OCI-LY3 (cell line): ENCODE measurements around the gene CTBP2.

Experiments used
- H2AFZ ChIP-seq: fragments of 200-600, 300-600 bp; shearing (Covaris generic); 2 replicates; pipeline ENCODE4 v1.6.0; 2014; ENCODE audit warnings: antibody characterized with exemption, low read depth, low read length
- H3K27ac ChIP-seq: fragments of 200-600, 300-600 bp; sonication (generic); 2 replicates; pipeline ENCODE4 v1.5.1; 2014; ENCODE audit warnings: mild to moderate bottlenecking, low read length, moderate library complexity, mixed read lengths
- H3K27me3 ChIP-seq: fragments of 200-600, 300-600 bp; sonication (generic); 2 replicates; pipeline ENCODE4 v1.6.1; 2014; ENCODE audit warnings: low read depth, low read length, mixed read lengths
- H3K36me3 ChIP-seq: fragments of 200-600, 300-600 bp; sonication (generic); replicated peaks from 2 replicates; pipeline ENCODE3; 2014; ENCODE audit warnings: low read depth, low read length, mixed read lengths
- H3K4me1 ChIP-seq: fragments of 300-600, 200-600 bp; sonication (generic); 2 replicates; pipeline ENCODE4 v1.6.1; 2014; ENCODE audit warnings: low read length, mixed read lengths
- H3K4me2 ChIP-seq: fragments of 200-600, 300-600 bp; sonication (generic); 2 replicates; pipeline ENCODE4 v1.6.1; 2014; ENCODE audit warnings: low read length, mixed read lengths
- H3K4me3 ChIP-seq: fragments of 300-600, 200-600 bp; sonication (generic); 2 replicates; pipeline ENCODE4 v1.5.1; 2014; ENCODE audit warnings: antibody characterized with exemption, mild to moderate bottlenecking, low read length, moderate library complexity
- H3K79me2 ChIP-seq: fragments of 300-600, 200-600 bp; shearing (Covaris generic); 2 replicates; pipeline ENCODE4 v1.6.1; 2014; ENCODE audit warnings: mild to moderate bottlenecking, low read length, mixed read lengths
- H3K9ac ChIP-seq: fragments of 300-600, 200-600 bp; shearing (Covaris generic); 2 replicates; pipeline ENCODE4 v1.6.0; 2014; ENCODE audit warnings: mild to moderate bottlenecking, low read length, moderate library complexity
- H3K9me3 ChIP-seq: fragments of 200-600, 300-600 bp; shearing (Covaris generic); 2 replicates; pipeline ENCODE4 v1.6.1; 2014; ENCODE audit warnings: low read length, mixed read lengths; ENCODE audit not compliant: insufficient read depth
- H4K20me1 ChIP-seq: fragments of 200-600, 300-600 bp; sonication (generic); 2 replicates; pipeline ENCODE4 v1.6.1; 2016; ENCODE audit warnings: low read length, mixed read lengths; ENCODE audit not compliant: insufficient read depth
- EZH2phosphoT487 ChIP-seq: fragments of 200-600 bp; shearing (Covaris generic); IDR thresholded peaks from 2 replicates; pipeline ENCODE4 v1.6.1; 2018; ENCODE audit warnings: antibody characterized with exemption, mixed run types, low read depth
- TF ChIP-seq, protein P1 (sequence below): fragments of 200-600, 300-600 bp; sonication (generic); IDR thresholded peaks from 2 replicates; pipeline ENCODE4 v1.5.1; 2014; ENCODE audit warnings: antibody characterized with exemption, low read length, low read depth

The CTBP2 gene

DNA sequence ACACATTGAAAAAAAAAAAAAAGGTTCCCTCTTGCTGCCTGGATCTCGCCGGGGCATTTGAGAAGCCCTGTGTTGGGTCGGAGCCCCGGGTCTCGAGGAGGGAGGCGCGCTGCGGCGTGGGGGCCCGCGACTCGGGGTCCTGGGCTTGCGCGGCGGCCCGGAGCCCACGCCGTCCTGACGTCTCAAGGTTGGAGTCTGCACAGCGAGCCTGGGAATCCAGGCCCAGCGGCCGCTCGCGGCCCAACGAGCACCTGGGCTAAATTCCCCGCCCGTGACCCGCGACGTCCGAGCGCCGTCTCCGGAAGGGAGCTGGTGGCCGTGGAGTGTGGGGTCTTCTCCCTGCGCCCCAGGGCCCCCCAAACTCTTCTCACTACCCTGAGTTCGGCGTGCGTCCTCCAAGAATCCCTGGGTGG lies 1.4 kb upstream of the CTBP2 start:
- Histone ChIP-seq H3K4me3 (no peak overlapping the region), H3K79me2 (no peaks in the 10 kb centered on the region), H3K4me1 (no peaks in the 10 kb centered on the region), H3K9me3 (no peaks in the 10 kb centered on the region), H2AFZ (no peak overlapping the region), H3K27ac (no peak overlapping the region), H3K9ac (no peak overlapping the region), H3K27me3 (peaks cover 18% of the 10 kb centered on the region), H4K20me1 (no peaks in the 10 kb centered on the region), H3K4me2 (no peak overlapping the region), H3K36me3 (no peaks in the 10 kb centered on the region)
- no peak for TF ChIP-seq EZH2phosphoT487
- TF ChIP-seq, protein P1, sequence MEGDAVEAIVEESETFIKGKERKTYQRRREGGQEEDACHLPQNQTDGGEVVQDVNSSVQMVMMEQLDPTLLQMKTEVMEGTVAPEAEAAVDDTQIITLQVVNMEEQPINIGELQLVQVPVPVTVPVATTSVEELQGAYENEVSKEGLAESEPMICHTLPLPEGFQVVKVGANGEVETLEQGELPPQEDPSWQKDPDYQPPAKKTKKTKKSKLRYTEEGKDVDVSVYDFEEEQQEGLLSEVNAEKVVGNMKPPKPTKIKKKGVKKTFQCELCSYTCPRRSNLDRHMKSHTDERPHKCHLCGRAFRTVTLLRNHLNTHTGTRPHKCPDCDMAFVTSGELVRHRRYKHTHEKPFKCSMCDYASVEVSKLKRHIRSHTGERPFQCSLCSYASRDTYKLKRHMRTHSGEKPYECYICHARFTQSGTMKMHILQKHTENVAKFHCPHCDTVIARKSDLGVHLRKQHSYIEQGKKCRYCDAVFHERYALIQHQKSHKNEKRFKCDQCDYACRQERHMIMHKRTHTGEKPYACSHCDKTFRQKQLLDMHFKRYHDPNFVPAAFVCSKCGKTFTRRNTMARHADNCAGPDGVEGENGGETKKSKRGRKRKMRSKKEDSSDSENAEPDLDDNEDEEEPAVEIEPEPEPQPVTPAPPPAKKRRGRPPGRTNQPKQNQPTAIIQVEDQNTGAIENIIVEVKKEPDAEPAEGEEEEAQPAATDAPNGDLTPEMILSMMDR, result no peak

DNA sequence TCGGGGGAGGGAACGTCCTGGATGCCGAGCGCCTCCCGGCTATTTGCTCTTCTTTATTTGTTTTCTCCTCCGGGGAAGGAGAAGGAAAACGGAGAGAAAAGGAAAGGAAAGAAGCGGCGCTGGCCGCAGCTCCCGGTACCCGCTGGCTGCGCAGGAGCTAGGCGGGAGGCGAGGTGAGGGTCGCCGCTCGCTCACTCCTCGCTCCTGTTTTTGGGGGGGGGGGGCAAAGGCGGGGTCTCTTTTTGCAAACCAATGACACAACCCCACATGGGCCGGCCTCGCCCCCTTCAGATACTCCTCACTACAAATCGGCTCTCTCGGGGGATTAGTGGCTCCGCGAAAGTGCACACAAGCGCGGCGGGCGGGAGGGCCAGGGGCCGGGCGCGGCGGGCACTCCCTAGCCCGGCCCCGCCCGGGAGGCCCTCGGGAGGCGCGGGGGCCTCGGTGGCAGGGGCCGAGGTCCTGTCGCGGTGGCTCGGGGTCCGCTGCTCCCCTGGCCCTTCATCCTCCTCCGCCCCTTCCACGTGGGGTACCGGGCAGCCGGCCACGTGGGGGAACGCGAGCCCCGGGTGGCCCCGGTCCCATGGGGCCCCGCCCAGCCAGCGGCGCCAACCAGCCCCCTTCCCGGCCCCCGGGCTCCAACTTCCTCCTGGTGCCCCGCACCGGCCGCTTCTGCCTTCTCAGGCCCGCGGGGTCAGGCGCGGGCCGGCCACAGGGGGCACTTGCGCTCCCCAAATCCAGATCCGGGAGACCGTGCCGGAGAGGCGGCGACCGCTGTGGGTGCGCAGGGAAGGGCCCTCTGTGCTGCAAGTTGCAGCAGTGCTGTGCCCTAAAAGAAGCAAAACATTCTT lies 718 bp upstream of the CTBP2 start:
- Histone ChIP-seq H4K20me1 (no peaks in the 10 kb centered on the region), H2AFZ (no peak overlapping the region), H3K4me1 (no peaks in the 10 kb centered on the region), H3K4me2 (no peak overlapping the region), H3K27me3 (peaks cover 23% of the 10 kb centered on the region), H3K36me3 (no peaks in the 10 kb centered on the region), H3K4me3 (no peak overlapping the region), H3K9me3 (no peaks in the 10 kb centered on the region), H3K79me2 (no peaks in the 10 kb centered on the region), H3K27ac (no peak overlapping the region), H3K9ac (no peak overlapping the region)
- TF ChIP-seq, protein P1, result no peak
- no peak for TF ChIP-seq EZH2phosphoT487

DNA sequence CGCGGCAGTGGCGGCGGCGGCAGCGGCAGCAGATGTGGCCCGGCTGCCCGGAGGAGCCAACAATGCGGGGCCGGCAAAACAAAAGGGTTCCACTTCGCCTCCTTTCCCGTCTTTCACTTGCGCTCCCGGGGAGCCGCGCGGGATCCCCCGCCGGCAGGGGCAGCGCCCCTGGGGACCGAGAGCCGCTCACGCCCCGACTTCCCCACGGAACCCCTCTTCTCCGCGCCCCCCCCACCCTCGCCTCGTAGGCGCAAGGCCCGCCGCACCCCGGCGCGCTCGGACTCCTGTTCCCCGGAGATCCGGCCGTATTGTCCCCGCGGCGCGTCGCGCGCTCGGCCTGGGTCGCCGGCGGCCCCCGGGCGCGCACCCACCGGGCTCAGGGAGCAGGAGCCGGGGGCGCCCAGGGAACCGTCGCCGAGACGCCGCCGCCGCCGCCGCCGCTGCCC lies 854 bp downstream of the CTBP2 start:
- Histone ChIP-seq H3K4me1 (no peaks in the 10 kb centered on the region), H3K9ac (no peak overlapping the region), H3K27me3 (peaks cover 30% of the 10 kb centered on the region), H4K20me1 (no peaks in the 10 kb centered on the region), H3K79me2 (no peaks in the 10 kb centered on the region), H3K4me2 (peak overlapping the region; percentile 40; the same call in 1 of the 2 replicates), H3K9me3 (no peaks in the 10 kb centered on the region), H3K36me3 (no peaks in the 10 kb centered on the region), H3K27ac (no peak overlapping the region), H2AFZ (no peak overlapping the region), H3K4me3 (peak overlapping the region; percentile 69)
- no peak for TF ChIP-seq EZH2phosphoT487
- TF ChIP-seq, protein P1, result no peak

DNA sequence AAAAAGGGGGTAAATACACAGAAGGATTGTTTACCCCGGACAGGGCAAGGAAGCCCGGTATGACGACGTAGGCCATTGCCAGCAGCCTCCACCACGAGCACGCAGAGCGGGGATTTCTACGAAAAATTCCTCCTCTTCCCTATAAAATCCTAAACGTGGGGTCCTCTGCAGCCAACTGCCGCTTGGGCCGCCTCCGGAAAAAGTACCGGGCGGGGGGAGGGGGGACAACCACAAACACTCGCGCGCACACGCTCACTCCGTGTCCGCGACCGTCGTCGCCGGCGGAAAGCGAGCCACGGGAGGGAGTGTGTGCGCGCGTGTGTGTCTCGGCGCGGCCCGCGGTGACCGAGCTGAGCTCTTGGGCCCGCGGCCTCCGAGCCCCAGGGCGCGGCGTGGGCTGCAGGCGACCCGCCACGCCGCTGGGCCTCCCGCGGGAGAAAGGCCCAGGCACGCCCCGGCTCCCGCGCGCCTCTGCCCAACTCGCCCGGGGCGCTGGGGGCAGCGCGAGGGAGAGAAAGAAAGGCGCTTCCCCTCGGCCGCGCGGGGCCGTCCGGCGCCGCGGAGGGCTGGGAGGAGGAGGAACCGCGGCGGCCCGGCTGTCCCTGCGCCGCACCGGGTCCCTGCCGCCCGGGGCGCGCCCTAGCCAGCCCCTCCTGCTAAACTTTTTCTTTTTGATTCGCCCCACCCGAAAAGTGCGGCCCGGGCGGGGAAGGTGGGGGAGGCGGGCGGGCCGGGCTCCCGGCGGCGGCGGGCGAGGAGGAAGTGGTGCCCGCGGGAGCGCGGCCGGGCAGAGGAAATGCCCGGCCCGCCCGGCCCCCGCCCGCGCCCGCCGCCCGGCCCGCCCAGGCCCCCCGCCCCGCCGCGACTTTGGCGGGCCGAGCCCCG lies 1.5 kb downstream of the CTBP2 start:
- peak overlapping the region; percentile 52; the same call in 1 of the 2 replicates for H3K9ac ChIP-seq
- H3K36me3 ChIP-seq, result no peaks in the 10 kb centered on the region
- H3K4me3 ChIP-seq, result peak overlapping the region; percentile 69
- peak overlapping the region; percentile 71 for H3K4me2 ChIP-seq
- no peaks in the 10 kb centered on the region for H3K9me3 ChIP-seq
- H3K27me3 ChIP-seq, result peaks cover 37% of the 10 kb centered on the region
- TF ChIP-seq EZH2phosphoT487, result no peak
- TF ChIP-seq, protein P1, result no peak
- no peaks in the 10 kb centered on the region for H3K79me2 ChIP-seq
- H2AFZ ChIP-seq, result peak overlapping the region; percentile 33; the same call in 1 of the 2 replicates
- no peaks in the 10 kb centered on the region for H4K20me1 ChIP-seq
- H3K27ac ChIP-seq, result no peak overlapping the region
- H3K4me1 ChIP-seq, result no peaks in the 10 kb centered on the region
